Measurements from ENCODE around the gene AGPS. TPM values are rescaled to one million over a fixed set of nuclear protein-coding genes. Genes with fewer than 3 reads are reported as not detected.

AGPS gene
- total RNA-seq, 3 donors from 2014 or later: 73.1 to 80.1 (median 73.7) TPM

DNA sequence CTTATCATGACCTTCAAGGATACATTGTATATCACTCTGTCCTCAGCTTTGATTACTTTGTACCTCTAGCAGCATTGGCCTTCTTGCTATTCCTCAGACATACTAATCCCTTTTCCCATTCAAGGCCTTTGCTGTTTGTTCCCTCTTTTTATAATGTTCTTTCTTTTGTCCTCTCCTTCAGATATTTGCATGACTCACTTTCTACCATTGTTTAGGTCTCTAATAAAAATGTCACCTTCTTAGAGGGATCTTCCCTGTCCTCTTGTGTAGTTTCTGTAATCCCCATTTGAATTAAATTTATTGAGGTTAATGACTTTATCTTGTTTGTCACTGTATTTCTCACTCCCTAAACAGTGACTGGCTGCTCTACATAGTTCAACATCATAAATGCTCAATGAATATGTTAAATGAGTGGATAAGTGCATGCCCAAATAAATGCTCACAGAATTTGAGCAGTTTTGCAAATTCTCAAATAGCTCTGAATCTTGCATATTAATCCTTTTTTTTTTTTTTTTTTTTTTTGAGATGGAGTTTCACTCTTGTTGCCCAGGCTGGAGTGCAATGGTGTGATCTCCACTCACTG lies 135.9 kb downstream of the AGPS start:
- Mint-ChIP-seq H3K9me3 (no peaks in the 10 kb centered on the region), H3K4me3 (no peak overlapping the region), H3K36me3 (ENCODE audit: insufficient read depth) (peaks cover 20% of the 10 kb centered on the region), H3K27me3 (ENCODE audit: low read depth) (no peaks in the 10 kb centered on the region), H3K4me1 (ENCODE audit: low read depth) (no peaks in the 10 kb centered on the region)
- no peak for ATAC-seq
- no peak for DNase-seq

GRCh38 chr2:177529166-177529565 lies 136.6 kb downstream of the AGPS start:
- ATAC-seq: no peak

GRCh38 chr2:177530561-177530960 lies 138.0 kb downstream of the AGPS start:
- DNase-seq (no peak), ATAC-seq (no peak)
- no peaks in the 10 kb centered on the region for H3K27me3 Mint-ChIP-seq (ENCODE audit: low read depth)
- H3K36me3 Mint-ChIP-seq (ENCODE audit: insufficient read depth): peaks cover 11% of the 10 kb centered on the region
- H3K4me3 Mint-ChIP-seq: no peak overlapping the region
- H3K9me3 Mint-ChIP-seq: no peaks in the 10 kb centered on the region
- no peaks in the 10 kb centered on the region for H3K4me1 Mint-ChIP-seq (ENCODE audit: low read depth)

More at GRCh38 chr2:177529166-177529565, 136.6 kb downstream of the AGPS start:
- Mint-ChIP-seq H3K4me3 (no peak overlapping the region), H3K27me3 (ENCODE audit: low read depth) (no peaks in the 10 kb centered on the region), H3K9me3 (no peaks in the 10 kb centered on the region), H3K4me1 (ENCODE audit: low read depth) (no peaks in the 10 kb centered on the region), H3K36me3 (ENCODE audit: insufficient read depth) (peaks cover 18% of the 10 kb centered on the region)
- no peak for DNase-seq

- Mint-ChIP-seq H3K4me3 (no peak overlapping the region), H3K4me1 (ENCODE audit: low read depth) (no peaks in the 10 kb centered on the region), H3K9me3 (no peaks in the 10 kb centered on the region), H3K27me3 (ENCODE audit: low read depth) (no peaks in the 10 kb centered on the region), H3K36me3 (ENCODE audit: insufficient read depth) (peaks cover 11% of the 10 kb centered on the region)
- ATAC-seq: no peak
- DNase-seq: no peak
Measured at GRCh38 chr2:177531706-177532105, 139.1 kb downstream of the AGPS start.

GRCh38 chr2:177532567-177532966 lies 140.0 kb downstream of the AGPS start:
- H3K9me3 Mint-ChIP-seq: no peaks in the 10 kb centered on the region
- H3K36me3 Mint-ChIP-seq (ENCODE audit: insufficient read depth): peaks cover 10% of the 10 kb centered on the region
- no peaks in the 10 kb centered on the region for H3K27me3 Mint-ChIP-seq (ENCODE audit: low read depth)
- H3K4me1 Mint-ChIP-seq (ENCODE audit: low read depth): no peaks in the 10 kb centered on the region
- DNase-seq (no peak), ATAC-seq (no peak)
- no peak overlapping the region for H3K4me3 Mint-ChIP-seq

DNA sequence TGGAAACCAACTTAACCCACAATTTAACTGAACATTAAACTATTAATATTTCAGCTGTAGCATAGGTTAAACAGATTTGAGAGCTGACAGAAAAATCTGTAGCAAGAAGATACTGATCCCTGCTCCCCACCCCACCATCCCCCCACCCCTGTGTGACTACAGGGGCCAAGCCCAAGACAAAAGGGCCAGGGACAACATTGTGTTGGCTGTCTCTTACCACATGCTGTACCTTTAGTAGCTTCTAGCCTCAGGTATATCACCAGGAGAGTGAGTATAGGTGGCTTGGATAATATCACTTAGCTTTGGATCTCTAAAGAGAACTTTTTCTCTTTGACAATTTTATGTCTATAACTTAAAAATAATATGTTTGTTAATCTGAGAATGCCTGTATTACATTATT lies 140.7 kb downstream of the AGPS start:
- Mint-ChIP-seq H3K9me3 (no peaks in the 10 kb centered on the region), H3K4me1 (ENCODE audit: low read depth) (no peaks in the 10 kb centered on the region), H3K4me3 (no peak overlapping the region), H3K27me3 (ENCODE audit: low read depth) (no peaks in the 10 kb centered on the region), H3K36me3 (ENCODE audit: insufficient read depth) (peaks cover 9% of the 10 kb centered on the region)
- no peak for DNase-seq
- no peak for ATAC-seq

- Mint-ChIP-seq H3K27me3 (ENCODE audit: low read depth) (no peaks in the 10 kb centered on the region), H3K4me1 (ENCODE audit: low read depth) (no peaks in the 10 kb centered on the region), H3K36me3 (ENCODE audit: insufficient read depth) (peaks cover 8% of the 10 kb centered on the region), H3K4me3 (no peak overlapping the region), H3K9me3 (no peaks in the 10 kb centered on the region)
- ATAC-seq (no peak), DNase-seq (no peak)
Measured at GRCh38 chr2:177535000-177535399, 142.4 kb downstream of the AGPS start.

- Mint-ChIP-seq H3K9me3 (no peaks in the 10 kb centered on the region), H3K27me3 (ENCODE audit: low read depth) (no peaks in the 10 kb centered on the region), H3K36me3 (ENCODE audit: insufficient read depth) (peaks cover 8% of the 10 kb centered on the region), H3K4me3 (no peak overlapping the region), H3K4me1 (ENCODE audit: low read depth) (no peaks in the 10 kb centered on the region)
- ATAC-seq: no peak
- DNase-seq: no peak
Measured at GRCh38 chr2:177535958-177536504, 143.5 kb downstream of the AGPS start.

- no peaks in the 10 kb centered on the region for H3K4me1 Mint-ChIP-seq (ENCODE audit: low read depth)
- H3K9me3 Mint-ChIP-seq: no peaks in the 10 kb centered on the region
- no peak overlapping the region for H3K4me3 Mint-ChIP-seq
- ATAC-seq: no peak
- no peak for DNase-seq
- no peaks in the 10 kb centered on the region for H3K27me3 Mint-ChIP-seq (ENCODE audit: low read depth)
- H3K36me3 Mint-ChIP-seq (ENCODE audit: insufficient read depth): peaks cover 6% of the 10 kb centered on the region
Measured at GRCh38 chr2:177537213-177537612, 144.6 kb downstream of the AGPS start.

DNA sequence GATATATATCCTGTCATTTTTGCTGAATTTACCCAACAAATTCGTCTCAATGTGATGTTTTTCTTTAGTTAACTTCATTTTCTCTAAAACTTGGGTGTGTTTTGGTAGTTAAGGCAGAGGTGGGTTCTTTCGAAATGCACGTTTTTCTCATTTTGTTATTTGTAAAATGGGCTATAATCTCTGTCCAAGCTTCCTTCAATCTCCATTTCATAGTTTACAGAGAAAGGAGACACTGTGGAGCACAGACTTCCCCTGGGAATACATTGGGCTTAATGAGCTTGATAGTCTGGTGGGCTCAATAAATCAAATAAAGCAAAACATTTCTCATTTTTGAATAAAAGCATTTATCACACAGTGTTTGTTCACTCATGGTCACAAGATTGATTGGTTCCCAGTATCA lies 145.1 kb downstream of the AGPS start:
- ATAC-seq (no peak), DNase-seq (no peak)
- no peaks in the 10 kb centered on the region for H3K9me3 Mint-ChIP-seq
- no peaks in the 10 kb centered on the region for H3K4me1 Mint-ChIP-seq (ENCODE audit: low read depth)
- peaks cover 6% of the 10 kb centered on the region for H3K36me3 Mint-ChIP-seq (ENCODE audit: insufficient read depth)
- no peak overlapping the region for H3K4me3 Mint-ChIP-seq
- H3K27me3 Mint-ChIP-seq (ENCODE audit: low read depth): no peaks in the 10 kb centered on the region

DNA sequence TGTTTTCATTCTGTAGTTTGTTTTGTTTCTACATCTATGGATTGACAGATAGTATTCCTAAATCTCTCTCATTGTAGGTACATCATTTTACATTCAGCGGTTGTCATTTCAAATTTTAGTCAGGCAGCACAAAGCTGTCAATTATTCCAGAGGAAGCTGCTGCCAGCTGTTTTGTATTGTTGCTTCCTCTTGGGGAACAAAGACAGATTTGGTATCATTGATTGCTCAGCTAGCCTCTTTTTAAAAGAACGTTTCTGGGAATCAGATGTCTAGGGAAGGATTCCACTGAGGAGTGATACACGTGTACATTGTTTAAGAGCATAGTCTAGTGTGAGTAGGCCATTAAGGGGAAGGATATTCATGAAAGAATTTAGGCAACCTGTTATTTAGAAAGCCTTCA lies 145.8 kb downstream of the AGPS start:
- H3K27me3 Mint-ChIP-seq (ENCODE audit: low read depth): no peaks in the 10 kb centered on the region
- H3K9me3 Mint-ChIP-seq: no peaks in the 10 kb centered on the region
- ATAC-seq (no peak), DNase-seq (no peak)
- peaks cover 6% of the 10 kb centered on the region for H3K36me3 Mint-ChIP-seq (ENCODE audit: insufficient read depth)
- no peaks in the 10 kb centered on the region for H3K4me1 Mint-ChIP-seq (ENCODE audit: low read depth)
- H3K4me3 Mint-ChIP-seq: no peak overlapping the region

DNA sequence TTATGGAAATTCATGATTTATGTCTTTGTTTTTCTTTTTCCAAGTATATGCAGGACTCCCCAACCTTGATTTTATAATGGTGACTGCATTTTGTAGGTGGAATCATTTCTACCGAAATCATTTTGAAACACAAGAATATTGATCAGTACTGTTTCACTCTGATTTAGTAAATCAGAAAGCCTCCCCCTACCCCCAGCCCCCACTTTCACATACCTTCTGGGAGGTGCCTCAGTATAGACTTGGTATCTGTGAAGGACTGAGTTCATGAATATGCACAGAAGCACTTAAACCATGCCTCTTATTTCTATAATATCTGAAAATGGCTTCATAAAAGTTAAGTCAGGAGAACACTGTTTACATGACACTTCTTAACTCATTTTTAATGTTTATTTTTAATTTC lies 147.7 kb downstream of the AGPS start:
- DNase-seq (no peak), ATAC-seq (no peak)
- Mint-ChIP-seq H3K27me3 (ENCODE audit: low read depth) (no peaks in the 10 kb centered on the region), H3K4me1 (ENCODE audit: low read depth) (no peaks in the 10 kb centered on the region), H3K9me3 (no peaks in the 10 kb centered on the region), H3K36me3 (ENCODE audit: insufficient read depth) (peaks cover 6% of the 10 kb centered on the region), H3K4me3 (no peak overlapping the region)

- DNase-seq: no peak
- Mint-ChIP-seq H3K4me1 (ENCODE audit: low read depth) (no peaks in the 10 kb centered on the region), H3K9me3 (peaks cover 4% of the 10 kb centered on the region), H3K27me3 (ENCODE audit: low read depth) (no peaks in the 10 kb centered on the region), H3K36me3 (ENCODE audit: insufficient read depth) (peaks cover 6% of the 10 kb centered on the region), H3K4me3 (no peak overlapping the region)
- no peak for ATAC-seq
Measured at GRCh38 chr2:177541258-177541991, 148.9 kb downstream of the AGPS start.

DNA sequence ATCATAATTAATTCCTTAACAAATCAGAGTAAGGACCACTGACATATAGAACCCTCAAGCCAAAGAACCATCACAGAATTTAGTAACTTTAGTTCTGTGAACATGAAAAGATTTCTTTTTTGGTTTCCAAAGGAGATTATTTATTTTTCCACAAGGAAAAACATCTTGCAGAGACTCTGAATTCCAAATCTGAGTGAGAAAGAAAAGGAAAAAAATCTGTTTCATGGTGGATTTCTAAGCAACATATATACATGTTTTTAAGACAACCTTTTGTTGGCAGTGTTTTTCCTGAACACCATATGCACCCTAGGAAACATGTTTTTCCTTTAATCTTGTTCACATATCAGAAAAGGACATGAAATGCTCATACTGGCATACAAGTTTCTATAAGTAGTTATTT lies 149.8 kb downstream of the AGPS start:
- Mint-ChIP-seq H3K9me3 (peaks cover 4% of the 10 kb centered on the region), H3K36me3 (ENCODE audit: insufficient read depth) (peaks cover 6% of the 10 kb centered on the region), H3K4me3 (no peak overlapping the region), H3K27me3 (ENCODE audit: low read depth) (no peaks in the 10 kb centered on the region), H3K4me1 (ENCODE audit: low read depth) (no peaks in the 10 kb centered on the region)
- no peak for ATAC-seq
- no peak for DNase-seq
